Measurements from ENCODE around the gene DIPK2A. TPM values are rescaled to one million over a fixed set of nuclear protein-coding genes. Genes with fewer than 3 reads are reported as not detected.
A peak's percentile ranks its signal among the peaks of the same experiment; 100 is the strongest.

The DIPK2A gene
- total and polyA plus RNA-seq, 2 of the 4 experiments (the other 2 are of a cell fraction), result 9.3 to 14.0 TPM

DNA sequence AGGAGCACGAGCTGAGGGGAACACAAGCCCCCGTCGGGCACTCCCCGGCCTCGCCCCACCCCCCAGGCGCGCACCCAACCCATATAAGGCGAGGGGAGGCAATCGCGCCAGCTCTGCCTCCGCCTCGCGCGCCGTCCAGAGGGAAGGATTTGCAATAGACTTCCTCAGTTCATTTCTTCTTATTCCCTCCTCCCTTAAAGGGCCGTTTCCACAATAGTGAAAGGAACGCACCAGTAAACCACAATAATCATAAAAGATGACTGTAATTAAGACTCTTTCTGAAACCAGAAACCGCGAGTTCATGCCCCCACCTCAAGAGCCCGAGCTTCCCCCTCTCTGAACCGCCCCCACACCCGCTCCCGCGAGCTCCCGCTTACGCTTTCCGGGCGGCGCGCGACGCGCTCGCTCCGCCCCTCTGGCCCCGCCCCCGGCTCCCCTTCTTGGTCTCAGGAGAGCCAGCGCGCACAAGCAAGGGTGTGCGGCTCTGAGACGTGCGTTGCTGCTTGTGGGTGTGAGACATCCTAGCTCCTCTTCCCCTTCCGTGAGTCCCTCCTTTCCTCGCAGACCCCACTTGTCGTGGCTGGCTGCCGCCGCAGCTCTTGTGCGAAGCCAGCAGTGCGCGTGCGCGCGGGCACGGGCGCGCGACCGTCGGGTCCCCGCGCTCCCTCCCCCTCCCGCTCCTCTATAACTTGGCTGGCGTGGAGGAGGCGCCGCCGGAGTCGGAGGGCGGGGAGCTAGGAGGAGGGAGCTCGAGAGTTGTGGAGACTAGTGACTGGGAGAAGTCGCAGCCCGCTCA is at the start of gene DIPK2A (continued):
- TF ChIP-seq NFE2L2 (IDR thresholded peaks at IDR 0.05; ENCODE audit: low read depth, low read length) (no peak), BHLHE40 (IDR thresholded peaks at IDR 0.05; ENCODE audit: low read depth, low read length) (peak; percentile 39; the same call in 1 of the 2 replicates), CEBPB (IDR thresholded peaks at IDR 0.05; ENCODE audit: low read depth, low read length) (peak; percentile 46; the same call in 1 of the 2 replicates), RCOR1 (IDR thresholded peaks at IDR 0.05; ENCODE audit: insufficient replicate concordance, low read length) (no peak), SMC3 (IDR thresholded peaks at IDR 0.05; ENCODE audit: low read depth, low read length) (no peak)
- TF ChIP-seq, protein P1, sequence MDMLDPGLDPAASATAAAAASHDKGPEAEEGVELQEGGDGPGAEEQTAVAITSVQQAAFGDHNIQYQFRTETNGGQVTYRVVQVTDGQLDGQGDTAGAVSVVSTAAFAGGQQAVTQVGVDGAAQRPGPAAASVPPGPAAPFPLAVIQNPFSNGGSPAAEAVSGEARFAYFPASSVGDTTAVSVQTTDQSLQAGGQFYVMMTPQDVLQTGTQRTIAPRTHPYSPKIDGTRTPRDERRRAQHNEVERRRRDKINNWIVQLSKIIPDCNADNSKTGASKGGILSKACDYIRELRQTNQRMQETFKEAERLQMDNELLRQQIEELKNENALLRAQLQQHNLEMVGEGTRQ (IDR thresholded peaks at IDR 0.05; ENCODE audit: low read depth, low read length), result no peak

Measured in IMR-90 (cell line).